HepG2 (cell line): ENCODE measurements around the gene CDH23. TPM values are rescaled to one million over a fixed set of nuclear protein-coding genes. Genes with fewer than 3 reads are reported as not detected.

ENCODE experiments used
- DRAP1 ChIP-seq: IDR thresholded peaks from 2 replicates; pipeline ENCODE4 v1.6.1; 2016; ENCODE audit warnings: missing genetic modification reagents, missing compliant biosample characterization
- SMAD3 ChIP-seq: sonication (generic); formaldehyde crosslinking; IDR thresholded peaks from 2 replicates; pipeline ENCODE4 v1.4.0; 2020; ENCODE audit warnings: missing genetic modification reagents
- ZNF142 ChIP-seq: sonication (generic); formaldehyde crosslinking; IDR thresholded peaks from 2 replicates; pipeline ENCODE4 v1.4.0; 2020; ENCODE audit warnings: missing genetic modification reagents
- ZNF747 ChIP-seq: sonication (generic); formaldehyde crosslinking; IDR thresholded peaks from 2 replicates; pipeline ENCODE4 v1.8.1; 2023; ENCODE audit warnings: missing genetic modification reagents, mild to moderate bottlenecking, borderline replicate concordance
- ZNF879 ChIP-seq: sonication (generic); formaldehyde crosslinking; IDR thresholded peaks from 2 replicates; pipeline ENCODE4 v1.8.1; 2023; ENCODE audit warnings: missing genetic modification reagents
- polyA plus RNA-seq, 8 experiments: library from polyadenylated mRNA; depleted of rRNA in 3 of 8; stranded (reverse) in 7 of 8; unstranded in 1 of 8; fragments of >200 nt; fragmentation: Illumina TruSeq in 4 of 8; extraction: Trizol in 4 of 8; gene quantifications; 2 replicates each; pipeline versions ENCODE4 v1.2.1 to v1.2.3, GENCODE V29; 2011 to 2016; ENCODE audit warnings: low read depth in 4 of 8, missing spikeins in 1 of 8, mixed read lengths in 1 of 8; ENCODE audit not compliant: insufficient read depth in 1 of 8
- total RNA-seq, 5 experiments: library from RNA; depleted of rRNA; stranded (reverse); fragments of >200 nt; fragmentation: Illumina TruSeq; extraction: Trizol; gene quantifications; 2 replicates each; pipeline ENCODE4 v1.2.3, GENCODE V29; 2016; ENCODE audit warnings: low read depth in 1 of 5
- TF ChIP-seq, protein P1 (sequence below): sonication (generic); formaldehyde crosslinking; IDR thresholded peaks from 2 replicates; pipeline ENCODE4 v1.5.0; 2020; ENCODE audit warnings: mild to moderate bottlenecking, missing genetic modification reagents

The CDH23 gene
- total and polyA plus RNA-seq, 2 of the 13 experiments (the other 11 are each of a cell fraction or from before 2014, with no cell fraction given), result 0.13 TPM; not detected in 1

DNA sequence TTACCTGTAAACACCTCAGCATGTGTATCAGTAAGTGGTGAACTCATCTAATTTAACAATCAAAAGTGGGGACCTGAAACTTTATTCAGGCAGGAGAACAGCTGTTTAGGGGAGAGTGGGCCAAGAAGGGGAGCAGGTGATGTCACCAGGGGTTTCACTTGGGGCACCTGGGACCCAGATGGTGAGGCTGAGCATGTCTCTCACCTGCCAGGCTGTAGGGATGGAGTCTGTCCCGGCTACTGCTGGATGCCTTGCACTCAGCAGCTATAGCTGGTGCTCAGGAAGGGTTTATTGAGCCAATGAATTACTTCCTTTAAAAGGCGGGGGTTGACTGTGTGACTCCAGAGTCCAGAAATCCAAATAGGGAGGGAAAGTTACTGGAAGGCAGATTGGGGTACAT lies 23.0 kb downstream of the CDH23 start (continued):
- TF ChIP-seq ZNF142 (CRISPR knock-in tag), result no peak
- TF ChIP-seq ZNF747, result no peak
- no peak for TF ChIP-seq SMAD3 (CRISPR knock-in tag)
- TF ChIP-seq, protein P1, sequence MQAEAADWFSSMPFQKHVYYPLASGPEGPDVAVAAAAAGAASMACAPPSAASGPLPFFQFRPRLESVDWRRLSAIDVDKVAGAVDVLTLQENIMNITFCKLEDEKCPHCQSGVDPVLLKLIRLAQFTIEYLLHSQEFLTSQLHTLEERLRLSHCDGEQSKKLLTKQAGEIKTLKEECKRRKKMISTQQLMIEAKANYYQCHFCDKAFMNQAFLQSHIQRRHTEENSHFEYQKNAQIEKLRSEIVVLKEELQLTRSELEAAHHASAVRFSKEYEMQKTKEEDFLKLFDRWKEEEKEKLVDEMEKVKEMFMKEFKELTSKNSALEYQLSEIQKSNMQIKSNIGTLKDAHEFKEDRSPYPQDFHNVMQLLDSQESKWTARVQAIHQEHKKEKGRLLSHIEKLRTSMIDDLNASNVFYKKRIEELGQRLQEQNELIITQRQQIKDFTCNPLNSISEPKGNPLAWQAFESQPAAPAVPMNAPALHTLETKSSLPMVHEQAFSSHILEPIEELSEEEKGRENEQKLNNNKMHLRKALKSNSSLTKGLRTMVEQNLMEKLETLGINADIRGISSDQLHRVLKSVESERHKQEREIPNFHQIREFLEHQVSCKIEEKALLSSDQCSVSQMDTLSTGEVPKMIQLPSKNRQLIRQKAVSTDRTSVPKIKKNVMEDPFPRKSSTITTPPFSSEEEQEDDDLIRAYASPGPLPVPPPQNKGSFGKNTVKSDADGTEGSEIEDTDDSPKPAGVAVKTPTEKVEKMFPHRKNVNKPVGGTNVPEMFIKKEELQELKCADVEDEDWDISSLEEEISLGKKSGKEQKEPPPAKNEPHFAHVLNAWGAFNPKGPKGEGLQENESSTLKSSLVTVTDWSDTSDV (CRISPR knock-in tag), result no peak
- no peak for TF ChIP-seq DRAP1
- TF ChIP-seq ZNF879, result no peak
